Central memory CD8-positive, alpha-beta T cell (primary cell): ENCODE measurements around the gene STAT6.

Experiments used
- ATAC-seq: fragments of 150-1000 bp; cut with Tn5 transposase; replicated peaks from 2 replicates; pipeline ENCODE4 v1.10.0; 2022; ENCODE audit warnings: mild to moderate bottlenecking, moderate FRiP score, moderate number of reproducible peaks; ENCODE audit not compliant: poor library complexity, severe bottlenecking; ENCODE audit errors: extremely low read depth
- DNase-seq, 2 donors: peaks; one replicate each; pipeline ENCODE4 v3.0.0; 2021; ENCODE audit warnings: low spot score in 2 of 2
- H3K27ac Mint-ChIP-seq: one replicate; pipeline ENCODE4 v1.8.0; 2022; ENCODE audit warnings: low read depth, mild to moderate bottlenecking, moderate library complexity, mixed read lengths
- H3K27me3 Mint-ChIP-seq: one replicate; pipeline ENCODE4 v1.8.0; 2022; ENCODE audit warnings: mixed read lengths
- H3K36me3 Mint-ChIP-seq: one replicate; pipeline ENCODE4 v1.8.0; 2022; ENCODE audit warnings: mild to moderate bottlenecking, moderate library complexity, mixed read lengths; ENCODE audit not compliant: insufficient read depth
- H3K4me1 Mint-ChIP-seq: one replicate; pipeline ENCODE4 v1.8.0; 2022; ENCODE audit warnings: mixed read lengths
- H3K4me3 Mint-ChIP-seq: one replicate; pipeline ENCODE4 v1.8.0; 2022; ENCODE audit warnings: mild to moderate bottlenecking, moderate library complexity, mixed read lengths
- H3K9me3 Mint-ChIP-seq: one replicate; pipeline ENCODE4 v1.8.0; 2022; ENCODE audit warnings: mixed read lengths

The STAT6 gene

DNA sequence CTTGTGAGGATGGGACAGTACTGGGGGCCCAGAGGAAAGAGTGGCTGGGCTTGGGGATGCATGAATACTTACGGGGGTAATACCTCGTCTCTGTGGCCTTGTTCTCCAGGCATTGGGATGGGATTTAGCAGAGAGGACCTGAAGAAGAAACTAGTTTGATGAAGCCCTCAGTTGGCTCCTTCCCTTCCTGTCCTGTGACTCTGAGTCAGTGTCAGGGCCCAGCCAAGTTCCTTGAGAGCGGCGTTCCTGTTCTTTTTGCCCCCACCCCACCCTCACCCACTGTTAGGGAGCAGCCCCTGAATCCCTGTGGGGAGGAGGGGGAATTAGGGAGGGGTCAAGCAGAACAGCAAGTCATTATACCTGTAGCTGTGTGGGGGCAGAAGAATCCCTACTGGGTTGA, 41.5 kb upstream of the STAT6 start:
- Mint-ChIP-seq H3K4me3 (no peak overlapping the region), H3K9me3 (no peaks in the 10 kb centered on the region), H3K27me3 (no peaks in the 10 kb centered on the region), H3K36me3 (peaks cover 1% of the 10 kb centered on the region), H3K27ac (no peak overlapping the region), H3K4me1 (peaks cover 8% of the 10 kb centered on the region)
- ATAC-seq (no peak), DNase-seq (no peak)

DNA sequence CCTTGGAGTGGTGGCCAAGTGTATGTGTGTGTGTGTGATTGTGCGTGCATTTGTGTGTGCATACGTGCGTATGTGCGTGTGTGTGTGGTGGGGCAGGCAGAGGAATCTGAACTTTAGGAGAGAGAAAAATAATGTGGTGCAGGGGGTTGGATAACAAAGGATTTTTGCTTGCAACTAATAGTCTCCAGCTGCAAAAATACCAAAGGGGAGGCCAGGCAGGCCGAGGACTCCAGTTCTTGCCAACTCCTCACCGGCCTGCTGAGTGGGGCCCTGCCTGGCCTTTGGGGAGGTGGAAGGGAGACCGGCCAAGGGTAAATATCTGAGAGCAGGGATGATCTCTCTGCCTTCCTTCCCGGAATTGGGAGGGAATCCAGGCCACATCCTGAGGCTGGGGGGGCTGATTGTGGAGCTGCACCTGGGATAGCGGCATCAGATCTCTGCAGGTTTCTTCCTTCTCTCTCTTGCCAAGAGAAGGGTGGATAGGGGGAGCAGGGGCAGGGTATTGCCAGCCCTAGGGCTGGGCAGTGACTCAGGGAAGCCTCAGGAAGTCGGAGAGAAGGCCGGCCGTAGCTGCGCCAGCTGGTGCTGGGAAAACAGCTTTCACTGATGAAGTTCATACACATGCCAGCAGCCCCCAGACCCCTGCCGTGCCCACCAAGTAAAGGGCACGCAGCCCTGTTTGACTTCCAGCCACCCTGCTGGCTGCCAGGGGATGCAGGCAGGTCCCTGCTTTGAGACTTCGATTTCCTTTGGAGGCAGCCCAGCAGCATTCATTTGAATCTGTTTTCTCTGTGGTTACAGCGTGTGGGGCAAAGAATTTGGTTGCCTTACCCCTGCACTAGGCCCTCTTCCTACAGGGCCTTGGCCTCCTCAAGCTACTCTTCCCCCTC, 40.8 kb upstream of the STAT6 start:
- H3K4me1 Mint-ChIP-seq: peaks cover 4% of the 10 kb centered on the region
- DNase-seq (no peak), ATAC-seq (no peak)
- H3K27me3 Mint-ChIP-seq: no peaks in the 10 kb centered on the region
- H3K9me3 Mint-ChIP-seq: no peaks in the 10 kb centered on the region
- H3K27ac Mint-ChIP-seq: no peak overlapping the region
- H3K4me3 Mint-ChIP-seq: no peak overlapping the region
- H3K36me3 Mint-ChIP-seq: no peaks in the 10 kb centered on the region

DNA sequence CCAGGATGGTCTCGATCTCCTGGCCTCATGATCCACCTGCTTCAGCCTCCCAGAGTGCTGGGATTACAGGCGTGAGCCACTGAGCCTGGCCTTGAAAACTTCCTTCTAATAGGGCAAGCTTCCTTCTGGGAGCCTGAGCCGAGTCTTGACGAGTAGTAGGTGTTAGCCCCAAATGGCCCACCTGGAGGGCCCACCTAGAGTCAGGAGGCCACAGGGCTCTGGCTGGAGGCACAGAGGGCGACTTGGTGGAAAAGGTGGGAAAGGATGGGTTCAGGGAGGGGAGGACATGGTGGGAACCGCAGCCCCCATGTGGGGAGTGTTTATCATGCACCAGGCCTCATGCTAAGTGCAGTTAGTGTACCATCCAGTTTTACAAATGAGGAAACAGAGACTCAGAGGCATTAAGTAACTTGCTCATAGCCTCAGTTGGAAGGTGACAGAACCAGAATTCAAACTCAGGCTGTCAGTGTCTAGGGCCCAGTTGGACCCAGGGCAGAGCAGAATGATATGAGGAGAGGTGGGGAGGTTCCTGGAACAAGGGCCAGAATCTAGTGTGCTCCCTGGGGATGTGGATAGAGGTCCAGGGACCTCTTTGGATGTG, 39.3 kb upstream of the STAT6 start:
- no peak for ATAC-seq
- Mint-ChIP-seq H3K27ac (no peak overlapping the region), H3K4me3 (no peak overlapping the region), H3K4me1 (peaks cover 4% of the 10 kb centered on the region), H3K27me3 (no peaks in the 10 kb centered on the region), H3K36me3 (no peaks in the 10 kb centered on the region), H3K9me3 (no peaks in the 10 kb centered on the region)
- no peak for DNase-seq

GRCh38 chr12:57149245-57149900, 38.2 kb upstream of the STAT6 start:
- Mint-ChIP-seq H3K36me3 (no peaks in the 10 kb centered on the region), H3K27me3 (no peaks in the 10 kb centered on the region), H3K4me1 (peaks cover 4% of the 10 kb centered on the region), H3K4me3 (no peak overlapping the region), H3K27ac (no peak overlapping the region), H3K9me3 (no peaks in the 10 kb centered on the region)
- ATAC-seq (no peak), DNase-seq (no peak)

DNA sequence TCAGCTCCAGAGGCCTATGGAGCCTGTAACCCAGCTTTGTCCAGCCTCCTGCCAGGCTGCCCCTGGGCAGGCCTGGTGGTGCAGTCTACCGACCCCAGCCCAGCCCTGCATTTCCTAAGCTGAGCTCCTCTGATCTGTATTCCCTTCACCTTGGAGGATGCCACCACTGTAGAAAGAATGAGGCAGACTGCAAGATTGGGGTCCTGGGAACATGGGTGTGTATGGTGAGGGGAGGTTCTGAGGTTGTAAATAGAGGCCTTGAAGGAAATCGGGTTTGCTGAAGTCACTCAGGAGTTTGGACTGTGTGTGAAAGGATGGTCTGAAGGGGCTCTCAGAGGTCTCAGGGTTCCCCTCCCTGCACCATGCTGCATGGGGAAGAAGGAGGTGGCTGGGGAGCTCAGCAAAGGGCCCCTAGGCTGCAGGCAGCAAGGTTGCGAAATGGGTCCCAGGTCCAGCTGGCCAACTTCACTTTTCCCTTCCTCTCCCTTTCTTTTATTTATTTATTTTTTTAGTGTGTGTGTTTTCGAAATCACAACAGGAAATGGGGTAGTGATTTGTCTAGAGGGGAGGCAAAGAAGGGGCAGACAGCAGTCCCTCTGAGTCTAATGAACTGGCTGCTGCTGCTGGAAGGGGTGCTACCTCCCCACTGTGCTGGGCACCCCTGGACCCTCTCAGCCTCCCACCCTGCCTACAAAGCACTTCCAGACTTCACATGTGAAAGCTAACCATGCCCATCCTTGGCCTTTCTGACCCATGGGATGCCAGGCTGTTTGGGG, 37.5 kb upstream of the STAT6 start:
- no peaks in the 10 kb centered on the region for H3K27me3 Mint-ChIP-seq
- no peak overlapping the region for H3K4me3 Mint-ChIP-seq
- peaks cover 4% of the 10 kb centered on the region for H3K4me1 Mint-ChIP-seq
- no peak for ATAC-seq
- H3K27ac Mint-ChIP-seq: no peak overlapping the region
- no peaks in the 10 kb centered on the region for H3K36me3 Mint-ChIP-seq
- no peaks in the 10 kb centered on the region for H3K9me3 Mint-ChIP-seq
- DNase-seq: no peak

- ATAC-seq (no peak), DNase-seq (no peak)
- H3K4me1 Mint-ChIP-seq: peaks cover 4% of the 10 kb centered on the region
- no peak within 1 kb of the TSS for H3K27ac Mint-ChIP-seq
- H3K27me3 Mint-ChIP-seq: no peaks in the 10 kb centered on the region
- H3K9me3 Mint-ChIP-seq: no peaks in the 10 kb centered on the region
- no peaks in the 10 kb centered on the region for H3K36me3 Mint-ChIP-seq
- H3K4me3 Mint-ChIP-seq: no peak within 1 kb of the TSS
Observed at GRCh38 chr12:57146961-57147944, 36.1 kb upstream of the STAT6 start, which contains the start of gene LRP1-AS. Gene LRP1-AS (minus strand): TSS chr12:57147619.

DNA sequence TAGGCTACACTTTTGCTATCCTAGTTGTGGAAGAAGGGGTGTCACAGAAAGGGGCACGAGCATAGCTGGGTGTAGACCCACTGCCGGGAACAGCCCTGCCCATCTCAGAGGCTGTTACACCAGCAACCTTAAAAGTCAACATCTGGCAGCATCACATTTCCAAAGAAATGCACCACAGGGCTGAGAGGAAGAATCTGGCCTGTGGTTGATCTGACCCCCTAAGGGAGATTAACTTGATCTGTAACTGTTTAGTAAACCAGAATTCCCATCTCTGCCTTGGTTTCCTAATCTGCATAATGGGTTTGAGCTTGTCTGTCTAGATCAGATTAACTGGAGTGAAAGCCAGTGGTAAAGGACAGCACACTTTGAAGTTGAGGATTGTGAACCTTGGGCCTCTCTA, 34.9 kb upstream of the STAT6 start:
- Mint-ChIP-seq H3K36me3 (no peaks in the 10 kb centered on the region), H3K4me1 (no peaks in the 10 kb centered on the region), H3K27me3 (no peaks in the 10 kb centered on the region), H3K27ac (no peak overlapping the region), H3K4me3 (no peak overlapping the region), H3K9me3 (no peaks in the 10 kb centered on the region)
- ATAC-seq: no peak
- no peak for DNase-seq

DNA sequence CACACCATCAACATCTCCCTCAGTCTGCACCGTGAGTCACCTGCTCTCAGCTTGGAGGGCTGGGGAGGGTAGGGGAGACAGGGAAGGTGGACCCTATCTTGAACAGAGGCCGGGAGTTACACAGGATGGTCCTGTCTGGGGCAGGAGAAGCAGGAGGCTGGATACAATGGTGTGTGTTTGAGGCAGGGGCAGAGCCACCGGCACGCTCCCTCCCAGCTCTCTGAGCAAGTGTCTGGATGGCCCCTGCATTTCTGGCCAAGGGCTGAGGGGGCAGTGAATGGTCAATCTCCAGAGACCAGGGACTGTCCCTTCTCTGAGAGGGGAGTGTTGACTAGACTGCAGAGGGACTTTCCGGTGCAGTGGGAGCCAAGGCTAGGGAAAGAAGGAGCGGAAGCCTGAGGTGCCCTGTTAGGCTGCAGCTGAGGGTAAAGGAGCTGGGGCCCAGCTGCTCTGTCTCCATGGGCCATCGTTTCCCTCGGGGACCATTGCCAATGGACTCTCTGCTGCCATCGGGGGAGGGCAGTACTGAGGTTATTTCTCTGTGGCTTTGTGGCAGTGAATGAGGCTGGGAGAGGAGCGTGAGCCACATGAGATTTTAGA, 34.4 kb upstream of the STAT6 start:
- Mint-ChIP-seq H3K36me3 (no peaks in the 10 kb centered on the region), H3K27ac (no peak overlapping the region), H3K27me3 (no peaks in the 10 kb centered on the region), H3K9me3 (no peaks in the 10 kb centered on the region), H3K4me3 (no peak overlapping the region), H3K4me1 (no peaks in the 10 kb centered on the region)
- ATAC-seq: no peak
- no peak for DNase-seq

DNA sequence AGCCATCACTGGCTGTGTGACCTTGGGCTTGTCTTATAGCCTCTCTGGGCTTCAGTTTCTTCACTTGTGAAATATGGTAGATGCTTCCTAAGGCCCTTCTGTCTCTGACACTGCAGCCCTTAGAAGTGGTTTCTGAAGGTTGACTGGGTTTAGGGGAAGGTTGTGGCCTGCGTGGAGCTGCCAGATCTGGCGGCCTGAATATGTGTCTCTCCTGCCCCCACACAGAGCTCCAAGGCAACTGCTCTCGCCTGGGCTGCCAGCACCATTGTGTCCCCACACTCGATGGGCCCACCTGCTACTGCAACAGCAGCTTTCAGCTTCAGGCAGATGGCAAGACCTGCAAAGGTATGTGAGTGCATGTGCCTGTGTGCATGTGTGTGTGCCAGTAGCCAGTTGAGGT, 32.3 kb upstream of the STAT6 start:
- no peaks in the 10 kb centered on the region for H3K4me1 Mint-ChIP-seq
- H3K27me3 Mint-ChIP-seq: no peaks in the 10 kb centered on the region
- no peak overlapping the region for H3K4me3 Mint-ChIP-seq
- H3K9me3 Mint-ChIP-seq: no peaks in the 10 kb centered on the region
- H3K27ac Mint-ChIP-seq: no peak overlapping the region
- no peaks in the 10 kb centered on the region for H3K36me3 Mint-ChIP-seq
- DNase-seq (no peak), ATAC-seq (no peak)

- DNase-seq (no peak), ATAC-seq (no peak)
- no peaks in the 10 kb centered on the region for H3K36me3 Mint-ChIP-seq
- no peak overlapping the region for H3K27ac Mint-ChIP-seq
- no peaks in the 10 kb centered on the region for H3K27me3 Mint-ChIP-seq
- H3K4me3 Mint-ChIP-seq: no peak overlapping the region
- H3K4me1 Mint-ChIP-seq: no peaks in the 10 kb centered on the region
- H3K9me3 Mint-ChIP-seq: no peaks in the 10 kb centered on the region
Observed at GRCh38 chr12:57142727-57143126, 31.6 kb upstream of the STAT6 start.

- Mint-ChIP-seq H3K27ac (no peak overlapping the region), H3K4me1 (no peaks in the 10 kb centered on the region), H3K9me3 (no peaks in the 10 kb centered on the region), H3K27me3 (no peaks in the 10 kb centered on the region), H3K4me3 (no peak overlapping the region), H3K36me3 (no peaks in the 10 kb centered on the region)
- no peak for DNase-seq
- ATAC-seq: no peak
Observed at GRCh38 chr12:57142121-57142520, 31.0 kb upstream of the STAT6 start.
